HG03045 (cell line): Measurements from ENCODE around the gene ZNF45.
A peak's percentile ranks its signal among the peaks of the same experiment; 100 is the strongest.
"Not testable (repeated sequence)": the region's sequence is repeated elsewhere in the genome, so short reads cannot be mapped to it uniquely, and the experiment has no call there.

Experiments used
- ATAC-seq: cut with Tn5 transposase; IDR thresholded peaks from one replicate; pipeline ENCODE4 v1.9.1; 2021; ENCODE audit warnings: mild to moderate bottlenecking, moderate library complexity; ENCODE audit not compliant: unreplicated experiment

Gene ZNF45

GRCh38 chr19:43934985-43935708 is at the start of gene ZNF45:
Gene ZNF45, minus strand, starts transcription at chr19:43935282. Its CDS starts 13,097 bp downstream, at chr19:43922185.
- peak; percentile 94 for ATAC-seq

GRCh38 chr19:43984687-43985000 is 49.6 kb upstream of the ZNF45 start:
- ATAC-seq = no peak

GRCh38 chr19:43983912-43984686 is 49.0 kb upstream of the ZNF45 start, which contains the start of gene ZNF155:
Gene ZNF155, plus strand, starts transcription at chr19:43984188. Its CDS starts 4,356 bp downstream, at chr19:43988544.
- peak; percentile 91 for ATAC-seq

- ATAC-seq = no peak
Observed at GRCh38 chr19:43983544-43983911, 48.4 kb upstream of the ZNF45 start.

GRCh38 chr19:43976732-43977131 is 41.6 kb upstream of the ZNF45 start:
- no peak for ATAC-seq

GRCh38 chr19:43966079-43966694 is 31.1 kb upstream of the ZNF45 start:
- ATAC-seq = no peak

GRCh38 chr19:43960411-43960810 is 25.3 kb upstream of the ZNF45 start:
- ATAC-seq = no peak

GRCh38 chr19:43957891-43958290 is 22.8 kb upstream of the ZNF45 start:
- no peak for ATAC-seq

- no peak for ATAC-seq
Observed at GRCh38 chr19:43956827-43957226, 21.7 kb upstream of the ZNF45 start.

- peak; percentile 90 for ATAC-seq
Observed at GRCh38 chr19:43950834-43951645, 16.0 kb upstream of the ZNF45 start, which contains the start of gene ZNF221. Gene ZNF221, plus strand, starts transcription at chr19:43951228. Its CDS starts 11,499 bp downstream, at chr19:43962727.

- ATAC-seq = not testable (repeated sequence)
Observed at GRCh38 chr19:43949803-43950202, 14.7 kb upstream of the ZNF45 start.

- not testable (repeated sequence) for ATAC-seq
Observed at GRCh38 chr19:43947412-43947811, 12.3 kb upstream of the ZNF45 start.

- ATAC-seq = no peak
Observed at GRCh38 chr19:43941209-43941608, 6.1 kb upstream of the ZNF45 start.

GRCh38 chr19:43940719-43941118 is 5.6 kb upstream of the ZNF45 start:
- ATAC-seq = no peak

GRCh38 chr19:43939557-43940260 is 4.6 kb upstream of the ZNF45 start:
- no peak for ATAC-seq

GRCh38 chr19:43936188-43936587 is 1.1 kb upstream of the ZNF45 start:
- no peak for ATAC-seq

- ATAC-seq = no peak
Observed at GRCh38 chr19:43934055-43934984, 762 bp downstream of the ZNF45 start.

- ATAC-seq = no peak
Observed at GRCh38 chr19:43928820-43929219, 6.3 kb downstream of the ZNF45 start.

GRCh38 chr19:43923875-43924274 is 11.2 kb downstream of the ZNF45 start:
- ATAC-seq = no peak
